NCI-H526 treated with DMSO at 0.1 percent for 48 hours (cell line): Measurements from ENCODE around the gene CCDC144A.
"Not testable (repeated sequence)": the region's sequence is repeated elsewhere in the genome, so short reads cannot be mapped to it uniquely, and the experiment has no call there.

Experiments used
- DNase-seq: peaks from one replicate; lab custom pipeline; 2025; lab: John Stamatoyannopoulos, UW

CCDC144A gene

GRCh38 chr17:16818340-16818739 is 128.3 kb downstream of the CCDC144A start:
- no peak for DNase-seq

DNA sequence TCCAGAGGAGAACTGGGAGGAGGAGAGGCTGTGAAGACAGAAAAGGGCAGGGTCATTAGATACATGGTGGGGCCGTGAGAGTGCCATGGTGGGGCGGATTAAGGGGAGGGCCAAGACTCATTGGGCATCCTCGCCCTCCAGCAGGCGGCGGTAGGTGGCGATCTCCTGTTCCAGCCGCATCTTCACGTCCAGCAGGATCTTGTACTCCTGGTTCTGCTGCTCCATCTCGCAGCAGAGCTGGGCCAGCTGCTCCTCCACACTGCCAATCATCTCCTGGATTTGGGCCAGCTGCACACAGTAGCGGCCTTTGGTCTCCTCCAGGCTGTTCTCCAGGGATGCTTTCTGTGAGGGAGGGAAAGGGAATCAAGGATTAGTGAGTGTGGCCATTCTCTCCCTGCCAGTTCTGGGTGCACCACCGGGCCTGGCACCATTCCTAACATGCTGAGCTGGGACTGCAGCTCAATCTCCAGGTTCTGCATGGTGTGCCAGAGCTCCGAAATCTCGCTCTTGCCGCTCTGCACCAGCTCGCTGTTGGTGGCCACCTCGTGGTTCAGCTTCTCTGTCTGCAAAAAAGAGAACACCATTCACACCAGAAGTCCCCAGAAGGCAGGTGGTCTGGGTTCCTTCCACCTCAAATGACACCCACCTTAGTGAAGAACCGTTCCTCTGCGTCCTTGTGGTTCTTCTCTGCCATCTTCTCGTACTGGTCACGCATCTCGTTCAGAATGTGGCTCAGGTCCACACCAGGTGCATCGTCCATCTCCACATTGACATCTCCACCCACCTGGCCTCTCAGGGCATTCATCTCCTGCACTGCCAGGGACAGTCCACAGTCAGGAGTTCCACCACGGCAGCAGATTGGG is 129.0 kb downstream of the CCDC144A start:
- DNase-seq = no peak

DNA sequence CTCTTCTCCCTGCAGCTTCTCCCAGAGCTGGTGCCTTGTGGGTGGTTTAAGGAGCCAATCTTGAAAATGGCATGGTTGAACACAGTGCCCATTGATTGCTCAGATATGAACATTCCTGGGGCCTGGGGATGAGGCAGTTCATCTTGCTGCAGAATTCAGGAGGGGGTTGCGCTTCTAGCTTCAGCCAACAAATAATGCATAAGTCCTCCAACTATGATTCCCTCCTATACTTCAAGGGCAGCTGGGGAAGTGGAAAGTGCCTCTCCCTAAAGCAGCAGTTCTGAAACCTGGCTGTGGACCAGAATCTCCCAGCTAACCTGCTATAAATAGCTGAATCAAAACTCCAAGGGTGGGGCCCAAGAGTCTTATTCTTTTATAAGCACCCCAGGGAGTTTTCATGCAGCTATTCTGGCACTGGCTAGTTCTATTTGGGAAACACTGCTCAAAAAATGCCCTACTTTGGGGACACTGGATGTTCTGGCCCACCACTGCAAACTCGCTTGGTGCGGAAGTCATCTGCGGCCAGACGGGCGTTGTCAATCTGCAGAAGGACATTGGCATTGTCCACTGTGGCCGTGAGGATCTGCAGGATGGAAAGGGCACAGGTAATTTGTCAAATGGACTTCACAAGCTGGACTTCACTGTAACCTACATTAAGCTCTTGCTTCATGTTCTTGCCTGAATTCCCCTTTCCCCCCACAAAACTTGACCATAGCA is 130.3 kb downstream of the CCDC144A start:
- no peak for DNase-seq

GRCh38 chr17:16820979-16821543 is 131.0 kb downstream of the CCDC144A start:
- DNase-seq = no peak

- not testable (repeated sequence) for DNase-seq
These were observed 132.1 kb downstream of the CCDC144A start for GRCh38 chr17:16822133-16822532.

DNA sequence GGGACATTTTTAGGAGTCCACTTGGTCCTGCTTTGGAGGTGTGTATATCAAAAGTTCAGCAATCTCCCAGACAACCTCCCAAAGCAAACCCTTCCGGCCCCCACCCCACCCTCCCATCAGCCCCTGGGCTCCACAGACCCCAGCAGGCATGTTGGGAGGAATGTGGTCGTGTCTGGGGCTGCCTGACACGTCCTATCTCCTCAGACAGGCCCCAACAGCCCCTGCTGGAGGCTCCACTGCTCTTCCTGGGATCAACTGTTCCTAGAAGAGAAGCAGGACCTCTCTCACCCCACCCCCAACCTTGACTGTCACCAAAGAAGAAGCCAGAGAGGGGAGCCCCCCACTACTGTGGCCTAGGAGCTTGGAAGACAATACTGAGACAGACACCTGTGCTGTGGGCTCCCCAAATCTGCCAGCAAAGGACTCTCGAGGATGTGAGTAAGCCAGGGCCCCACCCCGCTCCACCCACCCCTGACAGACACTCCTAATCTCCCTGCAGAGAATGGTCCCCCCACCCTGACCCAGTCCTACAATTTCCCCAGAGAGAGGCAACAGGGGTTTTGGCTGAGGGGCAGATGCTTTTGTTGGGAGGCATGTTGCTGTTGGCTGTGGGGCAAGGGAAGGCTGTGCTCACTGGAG is 133.8 kb downstream of the CCDC144A start:
- not testable (repeated sequence) for DNase-seq
